H1 (cell line): Measurements from ENCODE around the gene FAM227B. TPM values are rescaled to one million over a fixed set of nuclear protein-coding genes. Genes with fewer than 3 reads are reported as not detected.

Source experiments
- CTCF ChIA-PET: fragments of 300-600 bp; sonication (Branson Sonifier 250); formaldehyde crosslinking; loops from one replicate; lab custom pipeline; 2021; ENCODE audit not compliant: partially characterized antibody; lab: Charles Lee
- POLR2A ChIA-PET: fragments of 300-600 bp; sonication (Branson Sonifier 250); formaldehyde crosslinking; loops from one replicate; lab custom pipeline; 2021; ENCODE audit warnings: inconsistent platforms; ENCODE audit not compliant: partially characterized antibody; lab: Charles Lee
- DNase-seq, 2 experiments: peaks; one replicate each; pipeline versions ENCODE4 v3.0.0 to v3.0.0-alpha.2; 2010 to 2022; ENCODE audit warnings: low spot score in 2 of 2, low read depth in 1 of 2, mixed read lengths in 1 of 2
- FAIRE-seq: peaks from 2 replicates; lab custom pipeline; 2011; peaks lifted over from hg19 to GRCh38; lab: Jason Lieb, UNC
- H2AFZ ChIP-seq: 2 replicates; pipeline ENCODE4 v1.8.1; 2012; ENCODE audit warnings: low read length, inconsistent platforms
- H2AK5ac ChIP-seq: 2 replicates; pipeline ENCODE4 v1.6.1; 2013; ENCODE audit warnings: low read depth, low read length
- H2BK120ac ChIP-seq: replicated peaks from 2 replicates; pipeline ENCODE3; 2013; ENCODE audit warnings: low read depth, low read length, inconsistent platforms
- H2BK12ac ChIP-seq: 2 replicates; pipeline ENCODE4 v1.6.1; 2013; ENCODE audit warnings: low read depth, low read length
- H2BK15ac ChIP-seq: 2 replicates; pipeline ENCODE4 v1.6.1; 2013; ENCODE audit warnings: low read length
- H2BK20ac ChIP-seq: 2 replicates; pipeline ENCODE4 v1.6.1; 2013; ENCODE audit warnings: low read length
- H2BK5ac ChIP-seq: 2 replicates; pipeline ENCODE4 v1.6.1; 2013; ENCODE audit warnings: low read depth, low read length
- H3K14ac ChIP-seq: 2 replicates; pipeline ENCODE4 v1.6.1; 2013; ENCODE audit warnings: inconsistent platforms; ENCODE audit not compliant: insufficient read length
- H3K18ac ChIP-seq: 2 replicates; pipeline ENCODE4 v1.6.1; 2013; ENCODE audit warnings: low read length; ENCODE audit errors: extremely low read depth
- H3K23ac ChIP-seq: 2 replicates; pipeline ENCODE4 v1.6.1; 2013; ENCODE audit warnings: inconsistent platforms; ENCODE audit not compliant: insufficient read length
- H3K23me2 ChIP-seq: 2 replicates; pipeline ENCODE4 v1.6.1; 2013; ENCODE audit warnings: low read depth, low read length
- H3K27ac ChIP-seq: 2 replicates; pipeline ENCODE4 v1.6.1; 2011; ENCODE audit warnings: low read depth, low read length, inconsistent platforms
- H3K27me3 ChIP-seq, 4 experiments: replicated peaks in 1 of 4; 1 replicate in 1 of 4; 2 replicates in 3 of 4; pipeline versions ENCODE4 v1.6.1 to v1.8.1; 2011 to 2013; ENCODE audit warnings: low read length in 3 of 4, mild to moderate bottlenecking in 3 of 4, inconsistent platforms in 2 of 4, mixed read lengths in 2 of 4, moderate library complexity in 1 of 4; ENCODE audit not compliant: control insufficient read depth in 3 of 4, insufficient read depth in 3 of 4; ENCODE audit errors: extremely low read depth in 1 of 4
- H3K36me3 ChIP-seq, 4 experiments: 2 replicates each; pipeline versions ENCODE4 v1.6.1 to v1.8.1; 2011 to 2013; ENCODE audit warnings: mild to moderate bottlenecking in 4 of 4, low read length in 3 of 4, moderate library complexity in 2 of 4, control low read depth in 1 of 4, inconsistent platforms in 1 of 4; ENCODE audit not compliant: insufficient read depth in 4 of 4, control insufficient read depth in 2 of 4
- H3K4ac ChIP-seq: replicated peaks from 2 replicates; pipeline ENCODE3; 2013; ENCODE audit warnings: low read length, low read depth, mixed read lengths, inconsistent platforms; ENCODE audit not compliant: insufficient read length
- H3K4me1 ChIP-seq, 4 experiments: replicated peaks in 1 of 4; 1 replicate in 1 of 4; 2 replicates in 3 of 4; pipeline versions ENCODE4 v1.6.1 to v1.8.1; 2011 to 2013; ENCODE audit warnings: low read length in 3 of 4, inconsistent platforms in 2 of 4, mixed read lengths in 1 of 4; ENCODE audit not compliant: insufficient read depth in 4 of 4, control insufficient read depth in 3 of 4
- H3K4me2 ChIP-seq, 2 experiments: 2 replicates each; pipeline versions ENCODE4 v1.6.1 to v1.8.1; 2011 to 2013; ENCODE audit warnings: low read depth in 2 of 2, low read length in 2 of 2, control low read depth in 1 of 2, inconsistent platforms in 1 of 2, mild to moderate bottlenecking in 1 of 2; ENCODE audit not compliant: insufficient read depth in 1 of 2
- H3K4me3 ChIP-seq, 4 experiments: fragments of 200-600, 300-600 bp in 1 of 4; sonication (generic), shearing (Covaris generic), sonication (Bioruptor Twin) in 1 of 4; 2 replicates each; pipeline versions ENCODE4 v1.5.1 to v1.8.1; 2011 to 2016; ENCODE audit warnings: low read length in 4 of 4, low read depth in 3 of 4, control low read depth in 2 of 4, inconsistent platforms in 2 of 4, mild to moderate bottlenecking in 2 of 4, mixed read lengths in 1 of 4, moderate library complexity in 1 of 4; ENCODE audit not compliant: insufficient read depth in 2 of 4; ENCODE audit errors: extremely low read depth in 1 of 4
- H3K56ac ChIP-seq: replicated peaks from 2 replicates; pipeline ENCODE3; 2013; ENCODE audit warnings: low read depth, mild to moderate bottlenecking, mixed read lengths, low read length, inconsistent platforms; ENCODE audit not compliant: insufficient read length
- H3K79me1 ChIP-seq: 2 replicates; pipeline ENCODE4 v1.6.1; 2013; ENCODE audit warnings: low read depth, low read length, control low read depth
- H3K79me2 ChIP-seq, 2 experiments: 2 replicates each; pipeline versions ENCODE4 v1.6.1 to v1.8.1; 2012 to 2013; ENCODE audit warnings: low read length in 2 of 2, mild to moderate bottlenecking in 2 of 2, inconsistent platforms in 1 of 2; ENCODE audit not compliant: insufficient read depth in 2 of 2, control insufficient read depth in 1 of 2
- H3K9ac ChIP-seq, 4 experiments: replicated peaks in 1 of 4; 1 replicate in 1 of 4; 2 replicates in 3 of 4; pipeline versions ENCODE4 v1.6.1 to v1.8.1; 2011 to 2013; ENCODE audit warnings: low read depth in 3 of 4, low read length in 3 of 4, control low read depth in 2 of 4, mild to moderate bottlenecking in 2 of 4, moderate library complexity in 2 of 4, inconsistent platforms in 1 of 4; ENCODE audit errors: extremely low read depth in 1 of 4
- H3K9me3 ChIP-seq, 2 experiments: 2 replicates each; pipeline versions ENCODE4 v1.6.1 to v1.8.1; 2012 to 2013; ENCODE audit warnings: mild to moderate bottlenecking in 2 of 2, moderate library complexity in 2 of 2, control low read depth in 1 of 2, inconsistent platforms in 1 of 2, low read depth in 1 of 2, low read length in 1 of 2, mixed read lengths in 1 of 2; ENCODE audit not compliant: insufficient read depth in 2 of 2
- H4K20me1 ChIP-seq, 2 experiments: replicated peaks in 1 of 2; 2 replicates each; pipeline versions ENCODE3 to v1.8.1; 2011 to 2013; ENCODE audit warnings: inconsistent platforms in 2 of 2, low read length in 2 of 2, mild to moderate bottlenecking in 1 of 2; ENCODE audit not compliant: insufficient read depth in 2 of 2, control insufficient read depth in 1 of 2
- H4K5ac ChIP-seq: 2 replicates; pipeline ENCODE4 v1.6.1; 2013; ENCODE audit warnings: low read length, low read depth, mixed read lengths, inconsistent platforms; ENCODE audit not compliant: insufficient read length
- H4K8ac ChIP-seq: 2 replicates; pipeline ENCODE4 v1.8.0; 2013; ENCODE audit warnings: mild to moderate bottlenecking, moderate library complexity, low read length, inconsistent platforms; ENCODE audit not compliant: insufficient read depth; ENCODE audit errors: extremely low read depth
- H4K91ac ChIP-seq: replicated peaks from 2 replicates; pipeline ENCODE3; 2013; ENCODE audit warnings: low read length, mixed read lengths, inconsistent platforms; ENCODE audit not compliant: insufficient read length
- NRF1 ChIP-seq: IDR thresholded peaks from 2 replicates; pipeline ENCODE4 v1.6.1; 2011; ENCODE audit warnings: mild to moderate bottlenecking, low read depth, low read length, improper control_type of control experiment
- PHF8 ChIP-seq: fragments of 200-600 bp; sonication (generic); conservative IDR thresholded peaks from 2 replicates; pipeline ENCODE4 v1.7.1; 2012; ENCODE audit warnings: low read depth, mild to moderate bottlenecking, inconsistent platforms, low read length, moderate library complexity
- SIRT6 ChIP-seq: IDR thresholded peaks from one replicate; pipeline ENCODE4 v1.7.1; 2012; ENCODE audit warnings: low read length, inconsistent platforms
- WGBS, 2 experiments: shearing (Covaris generic) in 1 of 2; methylation state at CpG; one replicate each; pipeline versions ENCODE4 v1.1.6 to v1.1.7; 2013 to 2015; ENCODE audit warnings: low lambda C conversion rate in 2 of 2, mixed read lengths in 2 of 2, inconsistent platforms in 1 of 2, low coverage in 1 of 2, missing lambda C conversion rate in 1 of 2; ENCODE audit not compliant: insufficient replicate concordance in 2 of 2, insufficient coverage in 1 of 2, insufficient read length in 1 of 2; ENCODE audit errors: extremely low coverage in 1 of 2, missing lambda C conversion rate in 1 of 2; 5-methylcytosine and 5-hydroxymethylcytosine counted together
- polyA plus RNA-seq, 7 experiments: library from polyadenylated mRNA; depleted of rRNA in 3 of 7; stranded (reverse) in 5 of 7; unstranded in 2 of 7; fragments of >200 nt in 5 of 7; fragments of 200-250 nt in 2 of 7; gene quantifications; 1 replicate in 5 of 7; 2 replicates in 1 of 7; 4 replicates in 1 of 7; pipeline versions ENCODE4 v1.2.1 to v1.2.3, GENCODE V29; 2011 to 2013; ENCODE audit warnings: missing spikeins in 2 of 7, mixed read lengths in 2 of 7
- total RNA-seq: library from RNA; stranded (reverse); fragmentation: NEBNext Ultra II Directional; extraction: Animal tissue kit (Norgen Biotek cat#: 25700); gene quantifications from 2 replicates; pipeline ENCODE4 v1.2.1, GENCODE V29; 2021

Gene FAM227B
- total and polyA plus RNA-seq, 2 of the 8 experiments (the other 6 are each of a cell fraction or from before 2014, with no cell fraction given): 4.0 to 6.5 TPM

GRCh38 chr15:49501586-49501985, 119.0 kb downstream of the FAM227B start:
- no peaks in the 10 kb centered on the region for H3K4me1 ChIP-seq
- WGBS, 2 experiments: 100% methylated on average over 1 of the region's 1 CpG; no CpG with 5 or more reads in 1 of the 2 experiments
- H4K20me1 ChIP-seq: no peaks in the 10 kb centered on the region
- TF ChIP-seq SIRT6 (no peak), NRF1 (no peak), PHF8 (no peak)
- no peak overlapping the region for H2BK20ac ChIP-seq
- H2AFZ ChIP-seq: no peak overlapping the region
- H3K23ac ChIP-seq: no peak overlapping the region
- peaks cover 22 to 23% of the 10 kb centered on the region in 2 experiments for H3K9me3 ChIP-seq
- H3K14ac ChIP-seq: no peak overlapping the region
- DNase-seq: no peak
- no peak overlapping the region for H3K18ac ChIP-seq
- CTCF ChIA-PET: interaction anchor here (0.6 to 1.3 kb wide), 2 partner anchors 369 to 502 kb away, joined by 3 read pairs; no protein-coding TSS in a partner anchor
- no peaks in the 10 kb centered on the region for H3K79me1 ChIP-seq
- POLR2A ChIA-PET: no interaction called here
- H2BK5ac ChIP-seq: no peak overlapping the region
- H3K36me3 ChIP-seq: no peaks in the 10 kb centered on the region; a peak in 1 of 8 replicates
- no peak for FAIRE-seq
- no peak overlapping the region for H2BK15ac ChIP-seq
- no peak overlapping the region for H4K91ac ChIP-seq
- no peak overlapping the region for H2BK120ac ChIP-seq
- no peak overlapping the region for H4K8ac ChIP-seq
- H3K4me3 ChIP-seq: no peak overlapping the region
- H4K5ac ChIP-seq: no peak overlapping the region
- H3K4me2 ChIP-seq: no peak overlapping the region
- no peaks in the 10 kb centered on the region for H3K79me2 ChIP-seq
- no peak overlapping the region for H3K4ac ChIP-seq
- no peak overlapping the region for H3K9ac ChIP-seq
- H3K23me2 ChIP-seq: no peaks in the 10 kb centered on the region
- H3K27ac ChIP-seq: no peak overlapping the region
- H2BK12ac ChIP-seq: no peak overlapping the region
- no peaks in the 10 kb centered on the region for H3K27me3 ChIP-seq
- no peak overlapping the region for H2AK5ac ChIP-seq
- no peak overlapping the region for H3K56ac ChIP-seq
